ENCODE measurements around the gene TEX9.
A peak's percentile ranks its signal among the peaks of the same experiment; 100 is the strongest.
"Not testable (repeated sequence)": the region's sequence is repeated elsewhere in the genome, so short reads cannot be mapped to it uniquely, and the experiment has no call there.

Gene TEX9

DNA sequence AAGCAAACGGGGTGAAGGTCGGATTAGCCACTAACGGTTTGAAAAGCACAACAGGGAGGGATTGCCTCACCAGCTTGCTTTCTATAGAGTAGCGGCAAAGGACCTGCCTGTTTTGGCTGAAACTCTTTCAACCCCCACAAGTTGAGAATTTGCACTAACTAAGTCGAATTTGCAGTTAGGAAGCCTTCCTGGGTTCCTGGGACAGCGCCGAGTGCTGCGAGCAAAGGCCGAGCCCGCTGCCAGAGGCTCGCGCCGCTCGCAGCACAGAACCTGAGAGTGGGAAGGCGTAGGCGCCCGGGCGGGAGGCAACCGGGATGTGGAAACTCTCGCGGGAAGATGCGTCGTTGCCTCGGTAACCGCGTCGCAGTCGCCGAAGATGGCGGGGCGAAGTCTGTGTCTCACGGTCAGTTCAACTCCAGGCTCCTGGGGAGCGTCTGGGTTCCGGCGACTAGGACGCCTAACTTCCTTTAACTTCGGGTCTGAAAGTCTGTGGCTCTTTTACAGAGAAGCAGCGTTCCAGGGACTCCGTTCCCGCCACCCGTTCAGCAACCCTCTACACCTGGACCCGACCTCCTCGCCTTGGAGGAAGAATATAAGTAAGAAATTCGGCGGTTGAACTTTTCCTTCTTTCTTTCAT, at the start of gene TEX9:
Gene TEX9, plus strand, starts transcription at position 352 of the 637 bp plus-strand sequence. Its CDS starts 25 bp downstream, at position 377.
- TF ChIP-seq, protein P1, sequence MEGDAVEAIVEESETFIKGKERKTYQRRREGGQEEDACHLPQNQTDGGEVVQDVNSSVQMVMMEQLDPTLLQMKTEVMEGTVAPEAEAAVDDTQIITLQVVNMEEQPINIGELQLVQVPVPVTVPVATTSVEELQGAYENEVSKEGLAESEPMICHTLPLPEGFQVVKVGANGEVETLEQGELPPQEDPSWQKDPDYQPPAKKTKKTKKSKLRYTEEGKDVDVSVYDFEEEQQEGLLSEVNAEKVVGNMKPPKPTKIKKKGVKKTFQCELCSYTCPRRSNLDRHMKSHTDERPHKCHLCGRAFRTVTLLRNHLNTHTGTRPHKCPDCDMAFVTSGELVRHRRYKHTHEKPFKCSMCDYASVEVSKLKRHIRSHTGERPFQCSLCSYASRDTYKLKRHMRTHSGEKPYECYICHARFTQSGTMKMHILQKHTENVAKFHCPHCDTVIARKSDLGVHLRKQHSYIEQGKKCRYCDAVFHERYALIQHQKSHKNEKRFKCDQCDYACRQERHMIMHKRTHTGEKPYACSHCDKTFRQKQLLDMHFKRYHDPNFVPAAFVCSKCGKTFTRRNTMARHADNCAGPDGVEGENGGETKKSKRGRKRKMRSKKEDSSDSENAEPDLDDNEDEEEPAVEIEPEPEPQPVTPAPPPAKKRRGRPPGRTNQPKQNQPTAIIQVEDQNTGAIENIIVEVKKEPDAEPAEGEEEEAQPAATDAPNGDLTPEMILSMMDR (IDR thresholded peaks at IDR 0.05; ENCODE audit: low read depth, low read length, missing control alignments), result no peak

DNA sequence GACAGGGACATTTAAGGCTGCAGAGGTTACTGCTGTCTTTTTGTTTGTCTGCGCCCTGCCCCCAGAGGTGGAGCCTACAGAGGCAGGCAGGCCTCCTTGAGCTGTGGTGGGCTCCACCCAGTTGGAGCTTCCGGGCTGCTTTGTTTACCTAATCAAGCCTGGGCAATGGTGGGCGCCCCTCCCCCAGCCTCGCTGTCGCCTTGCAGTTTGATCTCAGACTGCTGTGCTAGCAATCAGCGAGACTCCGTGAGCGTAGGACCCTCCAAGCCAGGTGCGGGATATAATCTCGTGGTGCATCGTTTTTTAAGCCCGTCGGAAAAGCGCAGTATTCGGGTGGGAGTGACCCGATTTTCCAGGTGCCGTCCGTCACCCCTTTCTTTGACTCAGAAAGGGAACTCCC, 48.7 kb upstream of the TEX9 start:
- DNase-seq (ENCODE audit: extremely low read depth, low read depth), result not testable (repeated sequence)

More for the DNA sequence above, at the start of gene TEX9:
- H3K4me3 ChIP-seq (replicated peaks; ENCODE audit: low read depth, low read length), result peak within 1 kb of the TSS; percentile 82
- peak; percentile 68 for DNase-seq (ENCODE audit: extremely low read depth, low read depth)

DNA sequence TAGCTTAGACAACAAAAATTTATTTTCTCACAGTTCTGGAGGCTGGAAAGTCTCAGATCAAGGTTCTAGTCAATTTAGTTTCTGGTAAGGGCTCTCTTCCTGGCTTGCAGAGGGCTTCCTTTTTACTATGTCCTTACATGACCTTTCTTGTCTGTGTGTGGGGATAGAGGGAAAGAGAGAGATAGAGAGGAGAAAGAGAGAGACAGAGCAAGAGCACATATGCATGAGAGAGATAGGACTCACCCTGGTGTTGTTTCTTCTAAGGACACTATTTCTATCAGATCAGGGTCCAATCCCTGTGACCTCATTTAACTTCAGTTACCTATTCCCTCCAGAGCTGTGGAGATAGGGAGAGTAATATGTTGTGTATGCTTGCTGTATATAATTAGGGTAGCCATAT, 44.9 kb upstream of the TEX9 start:
- TF ChIP-seq, protein P1 (IDR thresholded peaks at IDR 0.05; ENCODE audit: low read depth, low read length, missing control alignments), result no peak
- DNase-seq (ENCODE audit: extremely low read depth, low read depth), result no peak
- H3K4me3 ChIP-seq (replicated peaks; ENCODE audit: low read depth, low read length), result no peak overlapping the region

More for the DNA sequence above, 48.7 kb upstream of the TEX9 start:
- H3K4me3 ChIP-seq (replicated peaks; ENCODE audit: low read depth, low read length), result not testable (repeated sequence)

DNA sequence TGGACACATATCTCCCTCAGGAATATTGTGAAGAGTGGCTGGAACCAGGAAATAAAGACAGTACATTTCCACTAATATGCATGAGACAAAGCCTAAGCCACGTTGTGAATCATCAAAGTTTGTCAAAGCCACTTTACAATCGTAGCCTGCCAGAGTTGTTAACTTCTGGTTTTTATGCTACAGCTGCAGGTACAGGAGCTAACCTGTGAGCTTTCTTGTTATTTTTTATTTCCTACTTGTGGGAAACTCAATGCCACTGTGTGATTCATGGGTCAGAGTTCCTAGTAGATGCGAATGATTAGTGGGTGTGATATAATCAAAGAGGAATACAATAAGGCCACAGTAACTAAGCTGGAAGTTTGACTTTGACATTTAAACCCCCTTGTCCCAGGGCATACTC, 44.4 kb upstream of the TEX9 start:
- DNase-seq (ENCODE audit: extremely low read depth, low read depth), result no peak
- H3K4me3 ChIP-seq (replicated peaks; ENCODE audit: low read depth, low read length), result no peak overlapping the region
- TF ChIP-seq, protein P1 (IDR thresholded peaks at IDR 0.05; ENCODE audit: low read depth, low read length, missing control alignments), result no peak

DNA sequence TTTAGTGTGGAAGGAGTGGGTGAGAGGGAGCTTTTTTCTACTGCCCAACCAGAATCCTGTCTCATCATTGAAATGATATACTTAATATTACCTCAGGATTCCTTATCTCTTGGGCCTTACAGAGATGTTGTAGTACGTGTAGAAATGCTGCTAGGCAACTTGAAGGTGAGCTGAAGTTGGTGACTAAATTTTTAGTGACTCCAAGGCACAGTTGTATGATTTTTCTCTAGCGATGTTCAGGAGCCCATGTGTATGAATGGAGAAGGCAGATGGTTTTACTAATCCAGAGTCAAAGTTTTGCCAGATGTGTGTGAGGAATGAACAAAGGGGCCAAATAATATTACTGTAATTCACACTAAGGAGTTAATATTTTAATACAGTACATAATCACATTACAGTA, 42.8 kb upstream of the TEX9 start:
- TF ChIP-seq, protein P1 (IDR thresholded peaks at IDR 0.05; ENCODE audit: low read depth, low read length, missing control alignments), result no peak

DNA sequence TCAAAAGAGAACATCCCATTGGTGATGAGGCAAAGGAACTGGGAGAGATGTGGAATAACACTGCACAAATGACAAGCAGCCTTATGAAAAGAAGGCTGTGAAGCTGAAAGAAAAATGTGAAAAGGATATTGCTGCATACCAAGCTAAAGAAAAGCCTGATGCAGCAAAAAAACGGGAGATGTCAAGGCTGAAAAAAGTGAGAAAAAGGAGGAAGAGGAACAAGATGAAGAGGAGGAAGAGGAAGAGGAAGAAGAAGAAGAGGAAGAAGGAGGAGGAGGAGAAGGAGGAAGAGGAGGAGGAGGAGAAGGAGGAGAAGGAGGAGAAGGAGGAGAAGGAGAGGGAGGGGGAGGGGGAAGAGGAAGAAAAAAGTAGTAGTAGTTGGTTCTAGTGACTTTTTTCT, 41.8 kb upstream of the TEX9 start:
- no peak for DNase-seq (ENCODE audit: extremely low read depth, low read depth)
- H3K4me3 ChIP-seq (replicated peaks; ENCODE audit: low read depth, low read length), result no peak overlapping the region
- TF ChIP-seq, protein P1 (IDR thresholded peaks at IDR 0.05; ENCODE audit: low read depth, low read length, missing control alignments), result no peak

More for the DNA sequence above, 42.8 kb upstream of the TEX9 start:
- no peak overlapping the region for H3K4me3 ChIP-seq (replicated peaks; ENCODE audit: low read depth, low read length)
- no peak for DNase-seq (ENCODE audit: extremely low read depth, low read depth)

DNA sequence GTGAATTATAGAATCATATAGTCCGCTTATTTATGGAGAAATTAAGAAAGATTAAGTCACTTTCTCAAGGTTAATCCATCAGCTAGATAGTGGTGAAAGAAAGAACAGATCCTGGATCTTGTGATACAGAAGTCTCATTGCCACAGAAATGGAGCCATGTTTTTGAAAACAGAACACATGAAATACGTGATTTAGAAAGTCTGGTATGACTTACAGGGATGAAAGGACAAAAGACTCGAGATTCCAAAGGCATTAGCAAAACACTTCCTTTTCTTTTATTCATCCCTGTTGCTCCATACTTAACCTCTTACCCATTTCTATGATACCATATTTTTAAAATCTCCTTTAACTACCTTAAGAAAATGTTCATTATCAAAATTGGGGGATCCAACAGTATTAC, 40.0 kb upstream of the TEX9 start:
- DNase-seq (ENCODE audit: extremely low read depth, low read depth), result no peak
- H3K4me3 ChIP-seq (replicated peaks; ENCODE audit: low read depth, low read length), result no peak overlapping the region
- TF ChIP-seq, protein P1 (IDR thresholded peaks at IDR 0.05; ENCODE audit: low read depth, low read length, missing control alignments), result no peak
